Neural crest cell (in vitro differentiated cells): ENCODE measurements around the gene ZBTB45. TPM values are rescaled to one million over a fixed set of nuclear protein-coding genes. Genes with fewer than 3 reads are reported as not detected.

Source experiments
- DNase-seq: peaks from one replicate; pipeline ENCODE4 v3.0.0; 2021; ENCODE audit warnings: low read depth, mixed read lengths, low spot score
- H3K27ac Mint-ChIP-seq: one replicate; pipeline ENCODE4 v1.8.0; 2021; ENCODE audit warnings: mild to moderate bottlenecking, mixed read lengths; ENCODE audit not compliant: unreplicated experiment
- H3K27me3 Mint-ChIP-seq: 2 replicates; pipeline ENCODE4 v1.8.0; 2021; ENCODE audit warnings: low read depth, mild to moderate bottlenecking, mixed read lengths
- H3K36me3 Mint-ChIP-seq: 2 replicates; pipeline ENCODE4 v1.8.0; 2021; ENCODE audit warnings: low read depth, mild to moderate bottlenecking, mixed read lengths
- H3K4me1 Mint-ChIP-seq: 2 replicates; pipeline ENCODE4 v1.8.0; 2021; ENCODE audit warnings: mixed read lengths
- H3K4me3 Mint-ChIP-seq: one replicate; pipeline ENCODE4 v1.8.0; 2021; ENCODE audit warnings: mild to moderate bottlenecking, mixed read lengths
- H3K9me3 Mint-ChIP-seq: 2 replicates; pipeline ENCODE4 v1.8.0; 2021; ENCODE audit warnings: mixed read lengths
- total RNA-seq: library from RNA; stranded (reverse); gene quantifications from 2 replicates; pipeline ENCODE4 v1.2.1, GENCODE V29; 2021
- TF ChIP-seq, protein P1 (sequence below): fragments of 200-600 bp; sonication (generic); conservative IDR thresholded peaks from 2 replicates; pipeline ENCODE4 v1.5.0; 2021; ENCODE audit warnings: antibody characterized with exemption, mild to moderate bottlenecking

The ZBTB45 gene
- total RNA-seq, 1 donor from 2014 or later, result 27.3 TPM

DNA sequence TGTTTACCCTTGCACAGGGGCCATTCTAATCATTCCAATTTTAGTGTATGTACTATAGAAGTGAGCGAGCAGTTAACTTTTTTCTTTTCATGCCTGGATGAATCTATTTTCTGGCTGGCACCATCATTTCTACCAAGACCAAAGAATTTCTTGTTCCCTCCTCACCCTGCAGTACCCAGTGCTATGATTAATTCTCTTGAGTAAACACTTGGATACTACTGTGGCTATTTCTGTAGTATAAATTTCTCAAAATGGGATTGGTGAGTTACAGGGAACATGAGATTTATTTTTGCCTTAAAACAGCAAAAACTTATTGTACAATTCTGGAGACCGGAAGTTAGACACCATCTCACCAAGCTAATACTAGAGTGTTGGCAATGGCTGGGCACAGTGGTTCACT is 35.8 kb downstream of the ZBTB45 start:
- Mint-ChIP-seq H3K9me3 (no peaks in the 10 kb centered on the region), H3K4me1 (peaks cover 3% of the 10 kb centered on the region), H3K36me3 (peaks cover 2% of the 10 kb centered on the region), H3K4me3 (no peak overlapping the region), H3K27ac (no peak overlapping the region), H3K27me3 (no peaks in the 10 kb centered on the region)
- TF ChIP-seq, protein P1, sequence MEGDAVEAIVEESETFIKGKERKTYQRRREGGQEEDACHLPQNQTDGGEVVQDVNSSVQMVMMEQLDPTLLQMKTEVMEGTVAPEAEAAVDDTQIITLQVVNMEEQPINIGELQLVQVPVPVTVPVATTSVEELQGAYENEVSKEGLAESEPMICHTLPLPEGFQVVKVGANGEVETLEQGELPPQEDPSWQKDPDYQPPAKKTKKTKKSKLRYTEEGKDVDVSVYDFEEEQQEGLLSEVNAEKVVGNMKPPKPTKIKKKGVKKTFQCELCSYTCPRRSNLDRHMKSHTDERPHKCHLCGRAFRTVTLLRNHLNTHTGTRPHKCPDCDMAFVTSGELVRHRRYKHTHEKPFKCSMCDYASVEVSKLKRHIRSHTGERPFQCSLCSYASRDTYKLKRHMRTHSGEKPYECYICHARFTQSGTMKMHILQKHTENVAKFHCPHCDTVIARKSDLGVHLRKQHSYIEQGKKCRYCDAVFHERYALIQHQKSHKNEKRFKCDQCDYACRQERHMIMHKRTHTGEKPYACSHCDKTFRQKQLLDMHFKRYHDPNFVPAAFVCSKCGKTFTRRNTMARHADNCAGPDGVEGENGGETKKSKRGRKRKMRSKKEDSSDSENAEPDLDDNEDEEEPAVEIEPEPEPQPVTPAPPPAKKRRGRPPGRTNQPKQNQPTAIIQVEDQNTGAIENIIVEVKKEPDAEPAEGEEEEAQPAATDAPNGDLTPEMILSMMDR, result no peak
- DNase-seq, result no peak

DNA sequence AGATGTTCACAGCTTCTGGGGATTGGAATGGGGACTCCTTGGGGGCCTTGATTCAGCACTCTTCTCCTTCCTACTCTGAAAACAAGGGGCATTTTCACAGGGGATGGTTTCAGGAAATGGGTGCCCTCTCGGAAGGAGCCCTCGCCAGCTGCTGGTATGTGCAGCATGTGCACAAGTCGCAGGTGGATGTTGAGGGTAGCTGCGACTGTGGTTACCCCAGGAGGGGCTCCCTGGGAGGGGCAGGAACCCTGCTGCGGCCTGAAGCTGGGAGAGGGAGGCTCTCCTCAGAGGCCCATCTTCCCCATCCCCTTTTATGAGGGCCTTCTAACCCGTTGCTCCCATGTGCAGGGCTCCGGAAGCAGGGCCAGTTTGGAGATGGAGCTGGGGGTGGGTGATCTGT is 37.2 kb downstream of the ZBTB45 start:
- H3K4me3 Mint-ChIP-seq, result peak overlapping the region; percentile 38
- H3K36me3 Mint-ChIP-seq, result peaks cover 2% of the 10 kb centered on the region
- DNase-seq, result no peak
- no peak overlapping the region for H3K27ac Mint-ChIP-seq
- peaks cover 3% of the 10 kb centered on the region for H3K4me1 Mint-ChIP-seq
- no peaks in the 10 kb centered on the region for H3K9me3 Mint-ChIP-seq
- H3K27me3 Mint-ChIP-seq, result no peaks in the 10 kb centered on the region
- TF ChIP-seq, protein P1, result no peak

DNA sequence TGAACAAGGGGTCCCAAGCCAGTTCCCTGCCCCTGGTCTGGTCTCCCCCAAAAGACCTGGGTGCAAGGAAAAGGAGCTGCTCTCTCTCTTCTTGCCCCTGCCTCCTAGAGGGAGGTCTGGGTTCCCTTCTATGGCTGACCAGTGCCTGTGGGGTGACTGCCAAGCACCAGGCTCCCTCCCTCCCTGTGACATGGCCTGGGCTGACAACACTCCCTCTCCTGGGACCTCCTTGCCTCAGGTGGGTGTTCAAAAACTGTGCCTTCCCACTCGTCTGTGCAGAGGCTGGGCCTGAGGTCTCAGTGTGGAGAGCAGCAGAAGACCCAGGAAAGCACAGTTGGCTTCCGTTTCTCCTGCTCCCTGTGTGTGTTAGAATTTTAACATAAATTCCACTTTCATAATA is 38.8 kb downstream of the ZBTB45 start:
- TF ChIP-seq, protein P1, result no peak
- H3K4me3 Mint-ChIP-seq, result peak overlapping the region; percentile 34
- peaks cover 11% of the 10 kb centered on the region for H3K4me1 Mint-ChIP-seq
- no peak for DNase-seq
- peaks cover 4% of the 10 kb centered on the region for H3K27me3 Mint-ChIP-seq
- peaks cover 2% of the 10 kb centered on the region for H3K36me3 Mint-ChIP-seq
- no peaks in the 10 kb centered on the region for H3K9me3 Mint-ChIP-seq
- H3K27ac Mint-ChIP-seq, result no peak overlapping the region

DNA sequence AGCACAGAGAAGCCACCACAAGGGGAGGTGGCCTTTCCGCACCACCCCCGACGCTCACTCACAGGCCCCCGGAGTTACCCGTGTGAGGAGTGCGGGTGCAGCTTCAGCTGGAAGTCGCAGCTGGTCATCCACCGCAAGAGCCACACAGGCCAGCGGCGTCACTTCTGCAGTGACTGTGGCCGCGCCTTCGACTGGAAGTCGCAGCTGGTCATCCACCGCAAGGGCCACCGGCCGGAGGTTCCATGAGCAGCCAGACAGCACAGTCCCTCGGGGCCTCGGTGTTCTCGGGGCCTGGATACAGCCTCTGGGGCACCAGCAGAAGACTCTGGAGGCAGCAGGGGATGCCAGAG is 39.2 kb downstream of the ZBTB45 start:
- no peak overlapping the region for H3K4me3 Mint-ChIP-seq
- no peak overlapping the region for H3K27ac Mint-ChIP-seq
- DNase-seq, result no peak
- H3K27me3 Mint-ChIP-seq, result peaks cover 7% of the 10 kb centered on the region
- TF ChIP-seq, protein P1, result no peak
- H3K9me3 Mint-ChIP-seq, result no peaks in the 10 kb centered on the region
- peaks cover 15% of the 10 kb centered on the region for H3K4me1 Mint-ChIP-seq
- peaks cover 2% of the 10 kb centered on the region for H3K36me3 Mint-ChIP-seq

DNA sequence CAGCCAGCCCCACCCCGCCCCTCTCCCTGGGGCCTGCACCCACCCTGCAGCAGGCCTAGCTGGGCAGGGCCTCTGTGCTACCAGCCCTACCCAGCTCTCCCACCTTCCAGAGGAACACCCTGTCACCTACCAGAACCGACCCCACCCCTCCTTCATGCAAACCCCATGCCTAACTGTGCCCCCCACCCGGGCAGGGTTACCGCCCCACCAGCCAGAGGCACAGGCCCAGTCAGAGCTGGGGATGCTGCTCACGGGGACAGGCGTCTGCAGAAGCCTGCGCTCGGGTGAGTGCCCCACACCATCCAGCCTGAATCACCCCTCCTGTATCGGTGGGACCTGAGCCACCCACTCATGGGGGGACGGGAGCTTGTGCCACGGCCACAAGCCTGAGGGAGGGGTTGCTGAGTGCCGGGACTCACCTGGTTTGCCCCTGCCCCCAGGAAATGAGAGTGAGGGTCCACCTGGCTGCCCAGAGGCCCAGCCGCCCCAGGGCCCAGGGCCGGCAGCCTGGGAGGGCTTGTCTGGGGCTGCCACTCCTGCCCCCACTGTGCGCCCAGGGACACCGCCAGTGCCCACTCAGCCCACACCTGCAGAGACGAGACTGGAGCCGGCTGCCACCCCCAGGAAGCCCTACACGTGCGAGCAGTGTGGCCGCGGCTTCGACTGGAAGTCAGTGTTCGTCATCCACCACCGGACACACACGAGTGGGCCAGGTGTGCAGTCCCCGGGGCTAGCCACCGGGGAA is 39.7 kb downstream of the ZBTB45 start:
- peaks cover 20% of the 10 kb centered on the region for H3K4me1 Mint-ChIP-seq
- peaks cover 2% of the 10 kb centered on the region for H3K36me3 Mint-ChIP-seq
- no peak for DNase-seq
- H3K27ac Mint-ChIP-seq, result no peak overlapping the region
- no peaks in the 10 kb centered on the region for H3K9me3 Mint-ChIP-seq
- TF ChIP-seq, protein P1, result no peak
- H3K27me3 Mint-ChIP-seq, result peaks cover 7% of the 10 kb centered on the region
- H3K4me3 Mint-ChIP-seq, result no peak overlapping the region
